Calu3 (cell line): ENCODE measurements around the gene CSHL1. TPM values are rescaled to one million over a fixed set of nuclear protein-coding genes. Genes with fewer than 3 reads are reported as not detected.

Source experiments
- BruUV-seq: library from RNA; stranded (reverse); fragments of 400-500 nt; replicated peaks from 2 replicates; lab custom pipeline; 2021; lab: Mats Ljungman, UMichigan
- CTCF ChIA-PET: fragments of 300-600 bp; sonication (Branson Sonifier 250); formaldehyde crosslinking; loops from one replicate; lab custom pipeline; 2022; ENCODE audit warnings: antibody characterized with exemption; lab: Charles Lee
- DNase-seq: peaks from one replicate; pipeline ENCODE4 v3.0.0; 2022
- H3K27ac Mint-ChIP-seq: one replicate; pipeline ENCODE4 v1.8.0; 2022; ENCODE audit warnings: mixed read lengths; ENCODE audit not compliant: unreplicated experiment
- H3K27me3 Mint-ChIP-seq: one replicate; pipeline ENCODE4 v1.8.0; 2022; ENCODE audit warnings: mixed read lengths; ENCODE audit not compliant: unreplicated experiment
- H3K36me3 Mint-ChIP-seq: one replicate; pipeline ENCODE4 v1.8.0; 2022; ENCODE audit warnings: mild to moderate bottlenecking, moderate library complexity, mixed read lengths; ENCODE audit not compliant: insufficient read depth, unreplicated experiment
- H3K4me1 Mint-ChIP-seq: one replicate; pipeline ENCODE4 v1.8.0; 2022; ENCODE audit warnings: mild to moderate bottlenecking, low read depth, mixed read lengths; ENCODE audit not compliant: unreplicated experiment
- H3K4me3 Mint-ChIP-seq: one replicate; pipeline ENCODE4 v1.8.0; 2022; ENCODE audit warnings: mild to moderate bottlenecking, low read depth, moderate library complexity, mixed read lengths; ENCODE audit not compliant: unreplicated experiment
- H3K9me3 Mint-ChIP-seq: one replicate; pipeline ENCODE4 v1.8.0; 2022; ENCODE audit warnings: low read depth, mixed read lengths; ENCODE audit not compliant: unreplicated experiment
- CTCF ChIP-seq: fragments of 200-600 bp; IDR thresholded peaks from one replicate; pipeline ENCODE4 v1.8.0; 2022; ENCODE audit warnings: antibody characterized with exemption; ENCODE audit not compliant: unreplicated experiment
- intact Hi-C: fragments of 100-400 bp; cut with micrococcal nuclease; formaldehyde crosslinking; loops from one replicate; pipeline ENCODE4 v1.10.0; 2022; ENCODE audit not compliant: unreplicated experiment
- total RNA-seq: library from RNA; stranded (reverse); gene quantifications from 2 replicates; pipeline ENCODE4 v1.2.3, GENCODE V29; 2022

Gene CSHL1
- total RNA-seq, 1 experiment from 2014 or later, result not detected

DNA sequence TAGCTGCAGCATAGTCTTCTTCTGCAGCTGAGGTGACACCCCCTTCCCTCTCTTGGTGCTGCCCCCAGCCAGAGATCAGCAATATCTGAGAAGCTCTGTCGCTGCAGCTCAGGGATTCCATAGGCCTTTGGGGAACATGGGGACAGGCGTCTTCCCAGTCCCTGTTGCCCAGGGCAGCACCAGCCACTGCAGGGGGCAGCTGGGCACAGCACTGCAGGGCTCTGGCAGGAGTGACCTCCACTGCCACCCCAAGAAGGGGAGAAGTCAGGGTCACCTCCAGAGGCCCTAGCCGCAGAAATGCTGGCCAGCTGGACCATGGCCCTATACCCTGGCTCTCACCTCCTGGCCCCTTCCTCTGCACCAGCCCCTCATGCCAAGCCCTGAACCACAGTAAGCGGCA is 44.7 kb upstream of the CSHL1 start:
- intact Hi-C loops, result no loop called here
- H3K9me3 Mint-ChIP-seq, result no peaks in the 10 kb centered on the region
- no peak for TF ChIP-seq CTCF
- no TSS peak for BruUV-seq
- H3K27me3 Mint-ChIP-seq, result peaks cover 43% of the 10 kb centered on the region
- DNase-seq, result no peak
- no peak overlapping the region for H3K4me3 Mint-ChIP-seq
- CTCF ChIA-PET, result no interaction called here
- no peaks in the 10 kb centered on the region for H3K36me3 Mint-ChIP-seq
- H3K27ac Mint-ChIP-seq, result no peak overlapping the region
- H3K4me1 Mint-ChIP-seq, result no peaks in the 10 kb centered on the region

DNA sequence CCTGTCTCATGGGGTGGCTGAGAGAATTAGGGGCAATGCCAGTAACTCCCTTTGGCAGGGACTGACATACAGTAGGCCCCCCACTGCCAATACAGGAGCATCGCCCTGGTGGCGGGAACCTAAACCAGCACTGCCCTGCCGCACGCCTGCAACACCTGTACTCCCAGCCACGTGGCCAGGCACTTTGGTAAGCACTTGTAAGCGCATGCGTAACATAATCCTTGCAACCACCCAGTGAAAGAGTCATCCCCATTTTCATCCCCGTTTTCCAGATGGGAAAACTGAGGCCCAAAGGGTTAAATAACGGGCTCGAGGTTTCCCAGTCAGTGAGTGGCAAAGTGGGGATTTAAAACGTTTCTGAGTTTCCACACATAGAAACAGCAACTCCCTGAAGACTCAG is 44.2 kb upstream of the CSHL1 start:
- H3K4me3 Mint-ChIP-seq, result no peak overlapping the region
- TF ChIP-seq CTCF, result no peak
- BruUV-seq, result no TSS peak
- intact Hi-C loops, result no loop called here
- H3K4me1 Mint-ChIP-seq, result no peaks in the 10 kb centered on the region
- CTCF ChIA-PET, result interaction anchor here (0.6 kb wide), 1 partner anchor 65 kb away, joined by 3 read pairs; the partner anchor contains the start of gene ICAM2
- no peaks in the 10 kb centered on the region for H3K9me3 Mint-ChIP-seq
- H3K27me3 Mint-ChIP-seq, result peaks cover 42% of the 10 kb centered on the region
- H3K36me3 Mint-ChIP-seq, result no peaks in the 10 kb centered on the region
- no peak for DNase-seq
- H3K27ac Mint-ChIP-seq, result no peak overlapping the region

GRCh38 chr17:63954402-63955063 is 43.5 kb upstream of the CSHL1 start:
- Mint-ChIP-seq H3K27ac (no peak overlapping the region), H3K36me3 (no peaks in the 10 kb centered on the region), H3K9me3 (no peaks in the 10 kb centered on the region), H3K4me3 (no peak overlapping the region), H3K27me3 (peaks cover 35% of the 10 kb centered on the region), H3K4me1 (no peaks in the 10 kb centered on the region)
- BruUV-seq, result no TSS peak
- CTCF ChIA-PET, result interaction anchor here (0.6 kb wide), 1 partner anchor 66 kb away, joined by 3 read pairs; the partner anchor contains the start of gene ICAM2
- no peak for TF ChIP-seq CTCF
- DNase-seq, result no peak
- intact Hi-C loops, result no loop called here

GRCh38 chr17:63950940-63951907 is 40.2 kb upstream of the CSHL1 start:
- Mint-ChIP-seq H3K36me3 (no peaks in the 10 kb centered on the region), H3K4me3 (no peak overlapping the region), H3K4me1 (no peaks in the 10 kb centered on the region), H3K27ac (no peak overlapping the region), H3K27me3 (peaks cover 35% of the 10 kb centered on the region), H3K9me3 (no peaks in the 10 kb centered on the region)
- intact Hi-C loops, result loop anchor here (2.0 kb wide), 1 partner anchor 32 kb away; the partner anchor contains the start of gene GH1
- no TSS peak for BruUV-seq
- DNase-seq, result peak; percentile 77
- TF ChIP-seq CTCF, result peak; percentile 47
- CTCF ChIA-PET, result interaction anchor here (0.7 to 2.3 kb wide), 3 partner anchors 32 to 54 kb away, joined by 3 to 11 read pairs (median 3); partner anchors contain the start of gene GH1
